CD14-positive monocyte (primary cell): ENCODE results near the gene CXorf58. TPM values are rescaled to one million over a fixed set of nuclear protein-coding genes. Genes with fewer than 3 reads are reported as not detected.

Source experiments
- DNase-seq, 3 donors: peaks; one replicate each; pipeline ENCODE4 v3.0.0-alpha.2; 2011 to 2022
- H2AFZ ChIP-seq: 2 replicates; pipeline ENCODE4 v1.6.0; 2012; ENCODE audit warnings: mild to moderate bottlenecking, low read depth, low read length, inconsistent platforms; ENCODE audit not compliant: insufficient read depth, poor library complexity, severe bottlenecking
- H3K27ac ChIP-seq, 2 donors: 1 replicate in 1 of 2; 2 replicates in 1 of 2; pipeline ENCODE4 v1.5.1; 2012 to 2013; ENCODE audit warnings: low read length in 2 of 2, control low read depth in 1 of 2, inconsistent platforms in 1 of 2, low read depth in 1 of 2, mild to moderate bottlenecking in 1 of 2
- H3K27me3 ChIP-seq, 2 donors: one replicate each; pipeline versions ENCODE4 v1.6.0 to v1.6.1; 2011 to 2013; ENCODE audit warnings: low read length in 2 of 2; ENCODE audit not compliant: control insufficient read depth in 2 of 2, insufficient read depth in 2 of 2
- H3K36me3 ChIP-seq, 2 donors: replicated peaks in 1 of 2; 1 replicate in 1 of 2; 2 replicates in 1 of 2; pipeline versions ENCODE4 v1.5.1 to v1.6.1; 2012 to 2013; ENCODE audit warnings: low read length in 2 of 2, control low read depth in 1 of 2, inconsistent platforms in 1 of 2, mild to moderate bottlenecking in 1 of 2; ENCODE audit not compliant: insufficient read depth in 2 of 2, control insufficient read depth in 1 of 2
- H3K4me1 ChIP-seq, 2 donors: 1 replicate in 1 of 2; 2 replicates in 1 of 2; pipeline versions ENCODE4 v1.5.1 to v1.6.1; 2012 to 2013; ENCODE audit warnings: low read length in 2 of 2, control low read depth in 1 of 2, inconsistent platforms in 1 of 2, mild to moderate bottlenecking in 1 of 2, moderate library complexity in 1 of 2; ENCODE audit not compliant: insufficient read depth in 2 of 2, control insufficient read depth in 1 of 2
- H3K4me2 ChIP-seq: replicated peaks from 2 replicates; pipeline ENCODE3; 2012; ENCODE audit warnings: low read length, moderate library complexity, mild to moderate bottlenecking; ENCODE audit not compliant: poor library complexity, severe bottlenecking; ENCODE audit errors: extremely low read depth
- H3K4me3 ChIP-seq, 3 experiments: fragments of 200-600 bp in 1 of 3; sonication (generic) in 1 of 3; replicated peaks in 1 of 3; 1 replicate in 2 of 3; 2 replicates in 1 of 3; pipeline ENCODE4 v1.5.1; 2011 to 2013; ENCODE audit warnings: low read length in 3 of 3, mild to moderate bottlenecking in 3 of 3, control low read depth in 2 of 3, low read depth in 2 of 3, inconsistent platforms in 1 of 3, moderate library complexity in 1 of 3
- H3K79me2 ChIP-seq: 2 replicates; pipeline ENCODE4 v1.6.0; 2012; ENCODE audit warnings: mild to moderate bottlenecking, control low read depth, inconsistent platforms, low read length, moderate library complexity; ENCODE audit not compliant: insufficient read depth
- H3K9ac ChIP-seq: 2 replicates; pipeline ENCODE4 v1.6.0; 2017; ENCODE audit warnings: low read length, mild to moderate bottlenecking; ENCODE audit not compliant: insufficient read depth, poor library complexity, severe bottlenecking
- H3K9me3 ChIP-seq, 2 donors: replicated peaks in 1 of 2; 1 replicate in 1 of 2; 2 replicates in 1 of 2; pipeline versions ENCODE4 v1.5.1 to v1.6.1; 2012 to 2013; ENCODE audit warnings: low read length in 2 of 2, control low read depth in 1 of 2; ENCODE audit not compliant: control insufficient read depth in 1 of 2, insufficient read depth in 1 of 2
- H4K20me1 ChIP-seq: 2 replicates; pipeline ENCODE4 v1.6.0; 2012; ENCODE audit warnings: mild to moderate bottlenecking, low read length, control low read depth, moderate library complexity; ENCODE audit not compliant: insufficient read depth
- H3K27ac Mint-ChIP-seq, 7 donors: one replicate each; pipeline ENCODE4 v1.8.0; 2020; ENCODE audit warnings: mild to moderate bottlenecking in 7 of 7, mixed read lengths in 7 of 7, moderate library complexity in 6 of 7, inconsistent platforms in 2 of 7
- H3K27me3 Mint-ChIP-seq, 3 donors: one replicate each; pipeline ENCODE4 v1.8.0; 2021 to 2022; ENCODE audit warnings: low read depth in 3 of 3, mild to moderate bottlenecking in 3 of 3, mixed read lengths in 3 of 3, moderate library complexity in 3 of 3, inconsistent platforms in 1 of 3
- H3K36me3 Mint-ChIP-seq, 2 donors: one replicate each; pipeline ENCODE4 v1.8.0; 2020; ENCODE audit warnings: mixed read lengths in 2 of 2, inconsistent platforms in 1 of 2, mild to moderate bottlenecking in 1 of 2
- H3K4me1 Mint-ChIP-seq: one replicate; pipeline ENCODE4 v1.8.0; 2020; ENCODE audit warnings: mild to moderate bottlenecking, mixed read lengths
- H3K4me3 Mint-ChIP-seq, 2 donors: one replicate each; pipeline ENCODE4 v1.8.0; 2020; ENCODE audit warnings: mild to moderate bottlenecking in 2 of 2, mixed read lengths in 2 of 2, moderate library complexity in 1 of 2
- H3K9me3 Mint-ChIP-seq, 7 donors: one replicate each; pipeline ENCODE4 v1.8.0; 2020 to 2022; ENCODE audit warnings: mixed read lengths in 7 of 7, mild to moderate bottlenecking in 6 of 7, moderate library complexity in 6 of 7, inconsistent platforms in 2 of 7
- whole genome bisulfite sequencing: methylation state at CpG from one replicate; pipeline ENCODE4 v1.1.5; 2013; ENCODE audit warnings: missing lambda C conversion rate; ENCODE audit not compliant: insufficient coverage; 5-methylcytosine and 5-hydroxymethylcytosine counted together
- intact Hi-C, 2 donors: fragments of 100-400 bp; cut with micrococcal nuclease; formaldehyde crosslinking; loops; one replicate each; pipeline versions ENCODE4 v1.15.0 to v1.15.1; 2023
- polyA plus RNA-seq, 3 donors: library from polyadenylated mRNA; depleted of rRNA in 1 of 3; unstranded in 2 of 3; stranded (reverse) in 1 of 3; fragments of 300-500 nt in 2 of 3; fragments of >200 nt in 1 of 3; fragmentation: Illumina TruSeq in 2 of 3; gene quantifications; 1 replicate in 2 of 3; 2 replicates in 1 of 3; pipeline ENCODE4 v1.2.3, GENCODE V29; 2012 to 2021
- TF ChIP-seq, protein P1 (sequence below): fragments of 200-600 bp; IDR thresholded peaks from one replicate; pipeline ENCODE4 v1.8.0; 2022; ENCODE audit warnings: antibody characterized with exemption, mild to moderate bottlenecking

CXorf58 gene
- polyA plus RNA-seq, 3 donors: not detected

DNA sequence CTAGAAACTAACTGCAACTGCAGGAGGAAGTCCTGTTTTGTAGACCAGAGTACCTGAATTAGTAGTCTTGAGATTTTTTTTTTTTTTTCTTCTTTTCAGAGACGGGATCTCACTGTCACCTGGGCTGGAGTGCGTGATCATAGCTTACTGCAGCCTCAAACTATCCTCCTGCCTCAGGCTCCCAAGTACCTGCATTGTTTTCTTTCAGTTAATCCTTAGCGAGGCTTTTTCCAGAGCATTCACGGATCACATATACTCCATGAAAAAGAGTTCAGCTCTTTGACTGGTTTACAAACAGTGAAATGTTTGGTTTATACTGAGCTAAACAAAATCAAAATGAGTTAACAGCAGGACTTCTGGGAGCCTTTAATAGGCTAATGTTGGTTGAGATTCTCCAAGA, 73.4 kb downstream of the CXorf58 start:
- no peak overlapping the region for H3K9ac ChIP-seq
- H2AFZ ChIP-seq: no peak overlapping the region
- Mint-ChIP-seq H3K27ac (no peak overlapping the region), H3K4me1 (no peaks in the 10 kb centered on the region), H3K9me3 (peaks cover 0 to 4% (median 0%) of the 10 kb centered on the region in 7 donors), H3K36me3 (peaks cover 13 to 15% of the 10 kb centered on the region in 2 donors), H3K27me3 (peaks cover 0 to 38% (median 0%) of the 10 kb centered on the region in 3 donors), H3K4me3 (no peak overlapping the region)
- H3K9me3 ChIP-seq: no peaks in the 10 kb centered on the region
- H4K20me1 ChIP-seq: no peaks in the 10 kb centered on the region
- no CpG with 5 or more reads among the region's 4 CpGs for WGBS
- H3K4me3 ChIP-seq: no peak overlapping the region
- H3K27me3 ChIP-seq: peaks cover 0 to 49% of the 10 kb centered on the region in 2 donors
- H3K4me2 ChIP-seq: no peak overlapping the region
- TF ChIP-seq, protein P1, sequence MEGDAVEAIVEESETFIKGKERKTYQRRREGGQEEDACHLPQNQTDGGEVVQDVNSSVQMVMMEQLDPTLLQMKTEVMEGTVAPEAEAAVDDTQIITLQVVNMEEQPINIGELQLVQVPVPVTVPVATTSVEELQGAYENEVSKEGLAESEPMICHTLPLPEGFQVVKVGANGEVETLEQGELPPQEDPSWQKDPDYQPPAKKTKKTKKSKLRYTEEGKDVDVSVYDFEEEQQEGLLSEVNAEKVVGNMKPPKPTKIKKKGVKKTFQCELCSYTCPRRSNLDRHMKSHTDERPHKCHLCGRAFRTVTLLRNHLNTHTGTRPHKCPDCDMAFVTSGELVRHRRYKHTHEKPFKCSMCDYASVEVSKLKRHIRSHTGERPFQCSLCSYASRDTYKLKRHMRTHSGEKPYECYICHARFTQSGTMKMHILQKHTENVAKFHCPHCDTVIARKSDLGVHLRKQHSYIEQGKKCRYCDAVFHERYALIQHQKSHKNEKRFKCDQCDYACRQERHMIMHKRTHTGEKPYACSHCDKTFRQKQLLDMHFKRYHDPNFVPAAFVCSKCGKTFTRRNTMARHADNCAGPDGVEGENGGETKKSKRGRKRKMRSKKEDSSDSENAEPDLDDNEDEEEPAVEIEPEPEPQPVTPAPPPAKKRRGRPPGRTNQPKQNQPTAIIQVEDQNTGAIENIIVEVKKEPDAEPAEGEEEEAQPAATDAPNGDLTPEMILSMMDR: no peak
- H3K36me3 ChIP-seq: peaks cover 2 to 17% of the 10 kb centered on the region in 2 donors
- intact Hi-C loops: no loop called here
- H3K27ac ChIP-seq: no peak overlapping the region
- no peaks in the 10 kb centered on the region for H3K4me1 ChIP-seq
- no peak for DNase-seq
- no peaks in the 10 kb centered on the region for H3K79me2 ChIP-seq

DNA sequence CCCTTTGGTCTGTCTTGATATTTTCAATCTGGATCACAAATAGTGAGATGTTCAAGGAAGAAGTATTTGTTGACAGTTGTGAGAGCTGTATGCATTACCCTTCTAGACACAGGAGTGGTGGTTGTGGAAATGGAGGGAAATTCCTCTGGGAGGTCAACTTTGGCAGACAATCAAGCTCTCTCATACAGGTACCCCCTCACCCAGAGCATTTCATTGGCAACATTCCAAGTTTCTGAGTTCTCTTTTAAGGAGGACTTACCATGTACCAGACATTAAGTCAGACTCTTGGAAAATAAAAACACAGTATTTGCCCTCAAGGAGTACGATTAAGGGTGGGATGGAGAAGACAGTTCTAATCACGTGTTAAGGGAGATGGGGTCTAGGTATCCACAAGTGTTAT, 73.9 kb downstream of the CXorf58 start:
- Histone ChIP-seq H3K9ac (no peak overlapping the region), H3K4me1 (no peaks in the 10 kb centered on the region), H3K27ac (no peak overlapping the region), H2AFZ (no peak overlapping the region), H3K9me3 (no peaks in the 10 kb centered on the region), H4K20me1 (no peaks in the 10 kb centered on the region), H3K79me2 (no peaks in the 10 kb centered on the region), H3K4me2 (no peak overlapping the region), H3K4me3 (no peak overlapping the region), H3K36me3 (peaks cover 7 to 20% of the 10 kb centered on the region in 2 donors), H3K27me3 (peaks cover 0 to 53% of the 10 kb centered on the region in 2 donors)
- no CpG with 5 or more reads among the region's 2 CpGs for WGBS
- intact Hi-C loops: no loop called here
- TF ChIP-seq, protein P1: no peak
- Mint-ChIP-seq H3K36me3 (peaks cover 16 to 18% of the 10 kb centered on the region in 2 donors), H3K27ac (no peak overlapping the region), H3K27me3 (peaks cover 0 to 43% (median 0%) of the 10 kb centered on the region in 3 donors), H3K9me3 (peaks cover 0 to 3% (median 0%) of the 10 kb centered on the region in 7 donors), H3K4me1 (no peaks in the 10 kb centered on the region), H3K4me3 (no peak overlapping the region)
- no peak for DNase-seq
